Measurements from ENCODE around the gene CDK7. TPM values are rescaled to one million over a fixed set of nuclear protein-coding genes. Genes with fewer than 3 reads are reported as not detected.

The CDK7 gene
- total RNA-seq, 4 donors from 2014 or later = 25.7 to 37.2 (median 31.2) TPM

- Histone ChIP-seq H3K9me3 (no peaks in the 10 kb centered on the region), H3K4me3 (no peak overlapping the region), H3K27me3 (no peaks in the 10 kb centered on the region), H3K4me1 (no peaks in the 10 kb centered on the region), H3K36me3 (peaks cover 67% of the 10 kb centered on the region), H3K27ac (no peak overlapping the region)
- DNase-seq (ENCODE audit: low spot score in 2 of 2) = no peak
- TF ChIP-seq POLR2AphosphoS5 (IDR thresholded peaks at IDR 0.05) (no peak), EP300 (IDR thresholded peaks at IDR 0.05) (no peak), POLR2A (IDR thresholded peaks at IDR 0.05) (no peak)
- TF ChIP-seq, protein P1, sequence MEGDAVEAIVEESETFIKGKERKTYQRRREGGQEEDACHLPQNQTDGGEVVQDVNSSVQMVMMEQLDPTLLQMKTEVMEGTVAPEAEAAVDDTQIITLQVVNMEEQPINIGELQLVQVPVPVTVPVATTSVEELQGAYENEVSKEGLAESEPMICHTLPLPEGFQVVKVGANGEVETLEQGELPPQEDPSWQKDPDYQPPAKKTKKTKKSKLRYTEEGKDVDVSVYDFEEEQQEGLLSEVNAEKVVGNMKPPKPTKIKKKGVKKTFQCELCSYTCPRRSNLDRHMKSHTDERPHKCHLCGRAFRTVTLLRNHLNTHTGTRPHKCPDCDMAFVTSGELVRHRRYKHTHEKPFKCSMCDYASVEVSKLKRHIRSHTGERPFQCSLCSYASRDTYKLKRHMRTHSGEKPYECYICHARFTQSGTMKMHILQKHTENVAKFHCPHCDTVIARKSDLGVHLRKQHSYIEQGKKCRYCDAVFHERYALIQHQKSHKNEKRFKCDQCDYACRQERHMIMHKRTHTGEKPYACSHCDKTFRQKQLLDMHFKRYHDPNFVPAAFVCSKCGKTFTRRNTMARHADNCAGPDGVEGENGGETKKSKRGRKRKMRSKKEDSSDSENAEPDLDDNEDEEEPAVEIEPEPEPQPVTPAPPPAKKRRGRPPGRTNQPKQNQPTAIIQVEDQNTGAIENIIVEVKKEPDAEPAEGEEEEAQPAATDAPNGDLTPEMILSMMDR (IDR thresholded peaks at IDR 0.05) = no peak
- WGBS = 78% methylated on average over 1 of the region's 1 CpG
These were observed 22.9 kb downstream of the CDK7 start for GRCh38 chr5:69257577-69257976.

DNA sequence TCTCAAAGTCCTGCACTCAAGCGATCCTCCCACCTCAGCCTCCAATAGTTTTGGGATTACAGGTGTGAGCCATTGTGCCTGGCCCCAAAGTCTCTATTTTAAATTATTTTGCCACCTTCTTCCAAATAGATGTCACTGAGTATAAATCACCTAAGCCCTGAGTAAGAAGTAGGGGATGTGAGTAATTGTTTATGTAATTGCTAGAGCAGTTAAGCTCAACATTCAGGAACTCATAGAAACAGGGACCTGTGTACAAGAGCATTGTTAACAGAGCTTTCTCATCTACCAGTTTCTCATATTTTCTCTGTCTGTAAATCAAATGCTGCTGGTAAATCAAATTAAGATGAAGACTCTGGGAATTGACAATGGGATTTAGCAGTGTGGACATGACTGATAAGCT, 26.3 kb downstream of the CDK7 start:
- TF ChIP-seq, protein P1 (IDR thresholded peaks at IDR 0.05) = no peak
- TF ChIP-seq POLR2AphosphoS5 (IDR thresholded peaks at IDR 0.05) (no peak), POLR2A (IDR thresholded peaks at IDR 0.05) (no peak), EP300 (IDR thresholded peaks at IDR 0.05) (no peak)
- Histone ChIP-seq H3K36me3 (peaks cover 88% of the 10 kb centered on the region), H3K9me3 (no peaks in the 10 kb centered on the region), H3K27me3 (no peaks in the 10 kb centered on the region), H3K27ac (no peak overlapping the region), H3K4me3 (no peak overlapping the region), H3K4me1 (no peaks in the 10 kb centered on the region)
- no peak for DNase-seq (ENCODE audit: low spot score in 2 of 2)
- 100% methylated on average over 1 of the region's 1 CpG for WGBS

GRCh38 chr5:69265931-69266330, 31.2 kb downstream of the CDK7 start:
- no peak overlapping the region for H3K27ac ChIP-seq
- WGBS = 80% methylated on average over 11 of the region's 11 CpGs
- no peaks in the 10 kb centered on the region for H3K9me3 ChIP-seq
- no peaks in the 10 kb centered on the region for H3K4me1 ChIP-seq
- no peak for DNase-seq (ENCODE audit: low spot score in 2 of 2)
- no peaks in the 10 kb centered on the region for H3K27me3 ChIP-seq
- H3K4me3 ChIP-seq = no peak overlapping the region
- peaks cover 79% of the 10 kb centered on the region for H3K36me3 ChIP-seq
- TF ChIP-seq EP300 (IDR thresholded peaks at IDR 0.05) = no peak
- no peak for TF ChIP-seq POLR2AphosphoS5 (IDR thresholded peaks at IDR 0.05)
- no peak for TF ChIP-seq POLR2A (IDR thresholded peaks at IDR 0.05)
- TF ChIP-seq, protein P1 (IDR thresholded peaks at IDR 0.05) = no peak

DNA sequence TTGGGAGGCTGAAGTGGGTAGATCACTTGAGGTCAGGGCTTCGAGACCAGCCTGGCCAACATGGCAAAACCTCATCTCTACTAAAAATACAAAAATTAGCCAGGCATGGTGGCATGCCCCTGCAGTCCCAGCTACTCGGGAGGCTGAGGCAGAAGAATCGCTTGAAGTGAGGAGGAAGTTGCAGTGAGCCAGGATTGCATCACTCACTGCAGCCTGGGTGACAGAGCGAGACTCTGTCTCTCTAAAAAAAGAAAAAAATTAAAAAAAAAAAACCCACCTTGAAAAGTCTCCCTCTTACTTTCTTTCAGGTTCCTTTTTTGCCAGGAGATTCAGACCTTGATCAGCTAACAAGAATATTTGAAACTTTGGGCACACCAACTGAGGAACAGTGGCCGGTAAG, 34.2 kb downstream of the CDK7 start:
- Histone ChIP-seq H3K4me1 (no peaks in the 10 kb centered on the region), H3K27me3 (no peaks in the 10 kb centered on the region), H3K27ac (no peak overlapping the region), H3K4me3 (no peak overlapping the region), H3K36me3 (peaks cover 75% of the 10 kb centered on the region), H3K9me3 (no peaks in the 10 kb centered on the region)
- DNase-seq (ENCODE audit: low spot score in 2 of 2) = no peak
- WGBS = 86% methylated on average over 5 of the region's 5 CpGs
- no peak for TF ChIP-seq POLR2A (IDR thresholded peaks at IDR 0.05)
- no peak for TF ChIP-seq EP300 (IDR thresholded peaks at IDR 0.05)
- TF ChIP-seq, protein P1 (IDR thresholded peaks at IDR 0.05) = no peak
- no peak for TF ChIP-seq POLR2AphosphoS5 (IDR thresholded peaks at IDR 0.05)

DNA sequence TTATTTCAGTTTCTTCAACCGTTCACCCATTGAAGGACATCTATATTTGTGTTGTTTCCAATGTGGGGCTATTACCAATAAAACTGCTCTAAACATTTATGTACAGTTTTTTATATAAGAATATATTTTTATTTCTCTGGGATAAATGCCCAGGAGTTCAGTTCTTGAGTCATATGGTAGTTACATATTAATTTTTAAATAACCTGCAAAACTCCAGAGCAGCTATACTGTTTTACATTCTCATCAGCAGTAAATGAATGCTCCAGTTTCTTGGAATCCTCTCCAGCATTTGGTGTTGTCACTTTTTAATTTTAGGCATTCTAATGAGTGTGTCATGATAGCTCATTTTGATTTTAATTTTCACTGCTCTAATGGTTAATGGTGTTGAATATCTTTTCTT, 36.2 kb downstream of the CDK7 start:
- 84% methylated on average over 1 of the region's 1 CpG for WGBS
- no peaks in the 10 kb centered on the region for H3K9me3 ChIP-seq
- H3K27ac ChIP-seq = no peak overlapping the region
- no peaks in the 10 kb centered on the region for H3K4me1 ChIP-seq
- H3K4me3 ChIP-seq = no peak overlapping the region
- peaks cover 75% of the 10 kb centered on the region for H3K36me3 ChIP-seq
- DNase-seq (ENCODE audit: low spot score in 2 of 2) = no peak
- no peaks in the 10 kb centered on the region for H3K27me3 ChIP-seq
- TF ChIP-seq, protein P1 (IDR thresholded peaks at IDR 0.05) = no peak
- no peak for TF ChIP-seq POLR2A (IDR thresholded peaks at IDR 0.05)
- no peak for TF ChIP-seq POLR2AphosphoS5 (IDR thresholded peaks at IDR 0.05)
- TF ChIP-seq EP300 (IDR thresholded peaks at IDR 0.05) = no peak

Data from suprapubic skin (tissue), 4 donors.